Keratinocyte (primary cell): Measurements from ENCODE around the gene ZW10.

Experiments
- EZH2 ChIP-seq: IDR thresholded peaks from one replicate; pipeline ENCODE4 v1.6.1; 2012; ENCODE audit warnings: inconsistent platforms, mild to moderate bottlenecking, low read length, moderate library complexity
- TF ChIP-seq, protein P1 (sequence below), 3 experiments: IDR thresholded peaks in 1 of 3; conservative IDR thresholded peaks in 1 of 3; optimal IDR thresholded peaks in 1 of 3; 2 replicates in 2 of 3; 3 replicates in 1 of 3; pipeline versions ENCODE3 to v1.5.1; 2011; ENCODE audit warnings: low read length in 3 of 3, mild to moderate bottlenecking in 3 of 3, moderate library complexity in 2 of 3, control low read depth in 1 of 3, inconsistent platforms in 1 of 3; ENCODE audit not compliant: insufficient read depth in 2 of 3; ENCODE audit errors: extremely low read depth in 1 of 3

DNA sequence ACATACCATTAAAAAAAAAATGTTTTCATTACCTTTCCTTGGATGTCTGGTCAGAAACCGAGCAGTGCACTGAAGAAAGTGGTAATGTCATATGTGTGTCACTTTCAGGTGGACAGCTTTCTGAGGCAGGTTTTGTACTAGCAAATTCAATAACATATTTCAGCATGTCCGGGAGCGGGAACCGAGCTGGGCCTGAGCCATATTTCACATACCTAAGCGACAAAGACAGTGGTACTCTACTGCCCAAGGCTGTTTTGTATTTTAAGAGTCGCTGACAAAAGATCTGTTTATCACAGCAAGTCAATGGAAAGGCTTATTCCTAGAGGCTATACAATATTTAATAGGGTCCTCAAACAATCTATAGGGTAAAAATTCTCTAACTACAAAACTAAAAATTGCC, 44.1 kb upstream of the ZW10 start:
- TF ChIP-seq, protein P1, sequence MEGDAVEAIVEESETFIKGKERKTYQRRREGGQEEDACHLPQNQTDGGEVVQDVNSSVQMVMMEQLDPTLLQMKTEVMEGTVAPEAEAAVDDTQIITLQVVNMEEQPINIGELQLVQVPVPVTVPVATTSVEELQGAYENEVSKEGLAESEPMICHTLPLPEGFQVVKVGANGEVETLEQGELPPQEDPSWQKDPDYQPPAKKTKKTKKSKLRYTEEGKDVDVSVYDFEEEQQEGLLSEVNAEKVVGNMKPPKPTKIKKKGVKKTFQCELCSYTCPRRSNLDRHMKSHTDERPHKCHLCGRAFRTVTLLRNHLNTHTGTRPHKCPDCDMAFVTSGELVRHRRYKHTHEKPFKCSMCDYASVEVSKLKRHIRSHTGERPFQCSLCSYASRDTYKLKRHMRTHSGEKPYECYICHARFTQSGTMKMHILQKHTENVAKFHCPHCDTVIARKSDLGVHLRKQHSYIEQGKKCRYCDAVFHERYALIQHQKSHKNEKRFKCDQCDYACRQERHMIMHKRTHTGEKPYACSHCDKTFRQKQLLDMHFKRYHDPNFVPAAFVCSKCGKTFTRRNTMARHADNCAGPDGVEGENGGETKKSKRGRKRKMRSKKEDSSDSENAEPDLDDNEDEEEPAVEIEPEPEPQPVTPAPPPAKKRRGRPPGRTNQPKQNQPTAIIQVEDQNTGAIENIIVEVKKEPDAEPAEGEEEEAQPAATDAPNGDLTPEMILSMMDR (optimal IDR thresholded peaks at IDR 0.05 in 1 of 3, IDR thresholded peaks at IDR 0.05 in 1 of 3, conservative IDR thresholded peaks at IDR 0.05 in 1 of 3; ENCODE audit: extremely low read depth in 1 of 3, insufficient read depth in 2 of 3, low read length in 3 of 3) = no peak
- no peak for TF ChIP-seq EZH2
